DMS53 treated with DMSO at 0.1 percent for 48 hours (cell line): ENCODE data around the gene PARP14.
"Not testable (repeated sequence)": the region's sequence is repeated elsewhere in the genome, so short reads cannot be mapped to it uniquely, and the experiment has no call there.

Experiments used
- DNase-seq: peaks from one replicate; lab custom pipeline; 2025; ENCODE audit not compliant: unreplicated experiment; lab: John Stamatoyannopoulos, UW

PARP14 gene

GRCh38 chr3:122714273-122714672 is 33.6 kb downstream of the PARP14 start:
- DNase-seq = no peak

GRCh38 chr3:122716667-122717066 is 36.0 kb downstream of the PARP14 start:
- DNase-seq = no peak

GRCh38 chr3:122719273-122719921 is 38.8 kb downstream of the PARP14 start:
- DNase-seq = no peak

- DNase-seq = no peak
These were observed 44.5 kb downstream of the PARP14 start for GRCh38 chr3:122725106-122725505.

- DNase-seq = no peak
These were observed 46.7 kb downstream of the PARP14 start for GRCh38 chr3:122727294-122727693.

- DNase-seq = no peak
These were observed 47.1 kb downstream of the PARP14 start for GRCh38 chr3:122727766-122728165.

- no peak for DNase-seq
These were observed 47.5 kb downstream of the PARP14 start for GRCh38 chr3:122728186-122728585.

- no peak for DNase-seq
These were observed 48.3 kb downstream of the PARP14 start for GRCh38 chr3:122728756-122729514.

- no peak for DNase-seq
These were observed 49.6 kb downstream of the PARP14 start for GRCh38 chr3:122730240-122730639.

- peak; percentile 16 for DNase-seq
These were observed 52.3 kb downstream of the PARP14 start for GRCh38 chr3:122732682-122733525.

GRCh38 chr3:122739172-122739571 is 58.5 kb downstream of the PARP14 start:
- DNase-seq = no peak

GRCh38 chr3:122742234-122742633 is 61.6 kb downstream of the PARP14 start:
- no peak for DNase-seq

GRCh38 chr3:122743581-122744120 is 63.0 kb downstream of the PARP14 start:
- no peak for DNase-seq

- no peak for DNase-seq
These were observed 64.9 kb downstream of the PARP14 start for GRCh38 chr3:122745369-122746021.

GRCh38 chr3:122747295-122747694 is 66.7 kb downstream of the PARP14 start:
- DNase-seq = not testable (repeated sequence)

- no peak for DNase-seq
These were observed 67.7 kb downstream of the PARP14 start for GRCh38 chr3:122748347-122748746.

GRCh38 chr3:122754929-122755328 is 74.3 kb downstream of the PARP14 start:
- DNase-seq = no peak

GRCh38 chr3:122755491-122755890 is 74.9 kb downstream of the PARP14 start:
- DNase-seq = no peak

GRCh38 chr3:122758877-122759560 is 78.4 kb downstream of the PARP14 start:
- DNase-seq = no peak
